Measurements from ENCODE around the gene GSG1.

DNA sequence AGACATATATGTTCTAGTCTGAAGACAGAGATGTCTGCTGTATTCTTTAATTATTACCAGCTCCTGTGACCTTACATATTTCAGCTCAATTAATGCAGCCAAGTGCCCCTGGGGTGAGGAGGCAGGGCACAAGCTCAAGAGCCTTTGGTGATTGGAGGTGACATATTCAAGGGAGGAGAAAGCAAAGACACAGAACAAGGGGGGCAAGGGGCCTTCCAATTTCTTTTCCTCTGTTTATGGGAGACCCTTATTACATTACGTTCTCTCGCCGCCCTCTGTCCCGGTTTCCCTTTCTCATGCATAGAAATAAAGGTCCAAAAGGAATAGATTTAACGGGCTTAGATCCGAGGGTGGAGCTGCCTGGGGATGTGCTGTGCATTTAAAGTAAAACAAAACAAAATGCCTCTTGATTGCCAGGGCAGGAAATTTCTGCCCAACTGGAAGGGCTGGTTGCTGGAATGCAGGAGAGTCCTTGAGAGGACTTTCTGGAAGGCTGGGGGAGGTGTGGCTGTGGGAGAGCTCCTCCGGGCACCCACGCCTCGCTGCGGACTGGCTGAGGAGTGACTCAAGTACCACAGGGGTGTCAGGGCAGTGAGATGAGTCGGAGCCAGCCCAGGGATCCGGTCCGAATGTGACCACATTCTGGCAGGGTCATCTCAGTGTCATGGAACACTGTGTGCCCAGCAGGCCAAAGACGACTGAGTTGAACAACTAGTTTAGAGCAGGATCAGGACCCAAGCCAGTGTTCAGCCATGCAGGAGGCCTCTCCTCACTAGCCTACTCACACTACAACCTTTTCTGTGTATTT, 32.1 kb upstream of the GSG1 start:
- TF ChIP-seq ELF4 (IDR thresholded peaks at IDR 0.05) (no peak), NFRKB (IDR thresholded peaks at IDR 0.05) (no peak), SUZ12 (IDR thresholded peaks at IDR 0.05) (no peak), CTBP1 (IDR thresholded peaks at IDR 0.05; ENCODE audit: borderline replicate concordance) (no peak), FOXM1 (IDR thresholded peaks at IDR 0.05; ENCODE audit: borderline replicate concordance) (no peak), HDGF (IDR thresholded peaks at IDR 0.05; ENCODE audit: borderline replicate concordance) (no peak), LEF1 (IDR thresholded peaks at IDR 0.05; ENCODE audit: borderline replicate concordance) (no peak)

All from HEK293T (cell line).